ENCODE measurements around the gene CDH2.

DNA sequence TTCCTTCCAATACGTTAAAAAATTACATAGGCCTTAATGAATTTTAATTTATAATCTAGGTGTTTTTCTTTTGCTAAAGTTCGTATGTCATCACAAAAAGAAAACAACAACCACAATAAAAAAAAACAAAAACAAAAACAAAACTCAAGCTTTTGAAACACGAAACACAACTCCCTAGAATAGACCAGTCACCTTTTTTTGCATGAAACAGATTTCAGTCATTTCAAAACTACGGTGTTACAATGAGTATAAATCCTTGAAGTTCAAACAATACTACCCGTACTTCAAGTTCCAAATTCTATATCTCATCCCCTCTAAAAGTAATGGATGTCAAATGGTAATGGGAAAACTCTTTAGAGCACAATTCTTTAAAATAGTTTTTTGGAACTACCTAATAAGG is 142.4 kb downstream of the CDH2 start:
- no peak for TF ChIP-seq EP300 (IDR thresholded peaks at IDR 0.05)
- TF ChIP-seq POLR2A (IDR thresholded peaks at IDR 0.05): no peak

All from ovary (tissue), 1 donor.